ENCODE data around the gene LIMS2.

Gene LIMS2

GRCh38 chr2:127697482-127698180 lies 22.3 kb upstream of the LIMS2 start:
- ATAC-seq: no peak
- TF ChIP-seq ZFP3 (CRISPR knock-in tag; IDR thresholded peaks at IDR 0.05) (no peak), SNAI2 (CRISPR knock-in tag; IDR thresholded peaks at IDR 0.05) (no peak), ZNF8 (CRISPR knock-in tag; IDR thresholded peaks at IDR 0.05) (no peak), ESRRG (CRISPR knock-in tag; IDR thresholded peaks at IDR 0.05) (no peak), ISL1 (CRISPR knock-in tag; IDR thresholded peaks at IDR 0.05) (no peak), CSRNP3 (CRISPR knock-in tag; IDR thresholded peaks at IDR 0.05) (no peak), TSHZ2 (CRISPR knock-in tag; IDR thresholded peaks at IDR 0.05) (no peak), BACH2 (CRISPR knock-in tag; IDR thresholded peaks at IDR 0.05; ENCODE audit: borderline replicate concordance) (no peak), CSDC2 (CRISPR knock-in tag; IDR thresholded peaks at IDR 0.05) (no peak), ZNF565 (CRISPR knock-in tag; conservative IDR thresholded peaks at IDR 0.05; ENCODE audit: low read depth) (no peak), PATZ1 (CRISPR knock-in tag; IDR thresholded peaks at IDR 0.05; ENCODE audit: borderline replicate concordance) (no peak), OSR1 (CRISPR knock-in tag; IDR thresholded peaks at IDR 0.05) (no peak), ZNF70 (CRISPR knock-in tag; IDR thresholded peaks at IDR 0.05) (no peak), RARB (CRISPR knock-in tag; IDR thresholded peaks at IDR 0.05) (no peak), TOX (CRISPR knock-in tag; IDR thresholded peaks at IDR 0.05; ENCODE audit: borderline replicate concordance) (no peak)

GRCh38 chr2:127695491-127696472 lies 20.5 kb upstream of the LIMS2 start:
- TF ChIP-seq ZFP3 (CRISPR knock-in tag; IDR thresholded peaks at IDR 0.05) (no peak), OSR1 (CRISPR knock-in tag; IDR thresholded peaks at IDR 0.05) (no peak), SNAI2 (CRISPR knock-in tag; IDR thresholded peaks at IDR 0.05) (no peak), ARNTL (CRISPR knock-in tag; IDR thresholded peaks at IDR 0.05; ENCODE audit: borderline replicate concordance, low read depth) (no peak), PPARA (CRISPR knock-in tag; IDR thresholded peaks at IDR 0.05; ENCODE audit: borderline replicate concordance) (no peak), ZNF70 (CRISPR knock-in tag; IDR thresholded peaks at IDR 0.05) (no peak), ZNF8 (CRISPR knock-in tag; IDR thresholded peaks at IDR 0.05) (no peak), POU6F1 (CRISPR knock-in tag; IDR thresholded peaks at IDR 0.05; ENCODE audit: borderline replicate concordance, low read depth) (0 out of 2 replicates have a peak, but pooled peaks have one; percentile 24)
- peak; percentile 95 for ATAC-seq

GRCh38 chr2:127694986-127695385 lies 19.7 kb upstream of the LIMS2 start:
- ATAC-seq: no peak
- TF ChIP-seq TOX (CRISPR knock-in tag; IDR thresholded peaks at IDR 0.05; ENCODE audit: borderline replicate concordance): no peak
- TF ChIP-seq CREB5 (CRISPR knock-in tag; IDR thresholded peaks at IDR 0.05; ENCODE audit: low read depth): no peak
- TF ChIP-seq RARB (CRISPR knock-in tag; IDR thresholded peaks at IDR 0.05): no peak
- no peak for TF ChIP-seq CSDC2 (CRISPR knock-in tag; IDR thresholded peaks at IDR 0.05)
- no peak for TF ChIP-seq TCF4 (CRISPR knock-in tag; IDR thresholded peaks at IDR 0.05; ENCODE audit: borderline replicate concordance)
- TF ChIP-seq ARNTL (CRISPR knock-in tag; IDR thresholded peaks at IDR 0.05; ENCODE audit: borderline replicate concordance, low read depth): no peak
- no peak for TF ChIP-seq GLIS3 (CRISPR knock-in tag; IDR thresholded peaks at IDR 0.05)
